Measurements from ENCODE around the gene LTBP1.

DNA sequence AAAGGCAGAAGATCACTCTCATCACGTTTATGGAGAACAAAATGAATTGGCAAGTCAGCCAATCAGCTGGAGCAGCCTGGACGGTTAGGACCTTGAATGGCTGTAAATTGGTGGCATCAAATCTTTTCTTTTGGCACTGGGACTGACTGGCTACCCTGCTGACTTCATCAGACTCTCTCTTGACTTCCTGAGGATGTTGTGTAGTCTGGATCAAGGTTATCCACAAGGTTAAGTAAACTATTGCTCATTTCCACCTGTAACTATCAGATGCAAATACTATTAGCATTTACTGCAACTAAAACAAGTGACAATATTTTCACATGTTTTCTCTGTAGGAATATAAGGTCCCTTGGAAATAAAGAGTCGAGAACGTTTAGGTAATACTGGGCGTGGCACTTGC is 395.4 kb downstream of the LTBP1 start:
- no peak for TF ChIP-seq POLR2A (IDR thresholded peaks at IDR 0.05)
- TF ChIP-seq, protein P1, sequence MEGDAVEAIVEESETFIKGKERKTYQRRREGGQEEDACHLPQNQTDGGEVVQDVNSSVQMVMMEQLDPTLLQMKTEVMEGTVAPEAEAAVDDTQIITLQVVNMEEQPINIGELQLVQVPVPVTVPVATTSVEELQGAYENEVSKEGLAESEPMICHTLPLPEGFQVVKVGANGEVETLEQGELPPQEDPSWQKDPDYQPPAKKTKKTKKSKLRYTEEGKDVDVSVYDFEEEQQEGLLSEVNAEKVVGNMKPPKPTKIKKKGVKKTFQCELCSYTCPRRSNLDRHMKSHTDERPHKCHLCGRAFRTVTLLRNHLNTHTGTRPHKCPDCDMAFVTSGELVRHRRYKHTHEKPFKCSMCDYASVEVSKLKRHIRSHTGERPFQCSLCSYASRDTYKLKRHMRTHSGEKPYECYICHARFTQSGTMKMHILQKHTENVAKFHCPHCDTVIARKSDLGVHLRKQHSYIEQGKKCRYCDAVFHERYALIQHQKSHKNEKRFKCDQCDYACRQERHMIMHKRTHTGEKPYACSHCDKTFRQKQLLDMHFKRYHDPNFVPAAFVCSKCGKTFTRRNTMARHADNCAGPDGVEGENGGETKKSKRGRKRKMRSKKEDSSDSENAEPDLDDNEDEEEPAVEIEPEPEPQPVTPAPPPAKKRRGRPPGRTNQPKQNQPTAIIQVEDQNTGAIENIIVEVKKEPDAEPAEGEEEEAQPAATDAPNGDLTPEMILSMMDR (IDR thresholded peaks at IDR 0.05) = no peak

Data from lower leg skin (tissue), 3 donors.